H9 (cell line): Measurements from ENCODE around the gene ZNF362. TPM values are rescaled to one million over a fixed set of nuclear protein-coding genes. Genes with fewer than 3 reads are reported as not detected.
A peak's percentile ranks its signal among the peaks of the same experiment; 100 is the strongest.

Experiments
- DNase-seq: peaks from one replicate; pipeline ENCODE4 v3.0.0-alpha.2; 2017
- H2AFZ ChIP-seq: one replicate; pipeline ENCODE4 v1.6.1; 2013; ENCODE audit warnings: mild to moderate bottlenecking, low read length, control low read depth, moderate library complexity
- H2AK5ac ChIP-seq: 2 replicates; pipeline ENCODE4 v1.6.1; 2013; ENCODE audit warnings: low read length, control low read depth, mixed read lengths; ENCODE audit not compliant: insufficient read length
- H2BK120ac ChIP-seq: one replicate; pipeline ENCODE4 v1.6.1; 2013; ENCODE audit warnings: low read depth, mild to moderate bottlenecking, low read length, control low read depth, inconsistent platforms; ENCODE audit not compliant: poor library complexity, severe bottlenecking
- H2BK12ac ChIP-seq: 2 replicates; pipeline ENCODE4 v1.6.1; 2013; ENCODE audit warnings: low read length, control low read depth, mixed read lengths, low read depth; ENCODE audit not compliant: insufficient read length
- H2BK15ac ChIP-seq: 2 replicates; pipeline ENCODE4 v1.6.1; 2013; ENCODE audit warnings: low read depth, low read length, control low read depth
- H2BK20ac ChIP-seq: one replicate; pipeline ENCODE4 v1.6.1; 2013; ENCODE audit warnings: low read depth, mild to moderate bottlenecking, low read length, control low read depth, inconsistent platforms; ENCODE audit not compliant: poor library complexity, severe bottlenecking
- H2BK5ac ChIP-seq: 2 replicates; pipeline ENCODE4 v1.6.1; 2013; ENCODE audit warnings: low read length, control low read depth, mixed read lengths; ENCODE audit not compliant: insufficient read length
- H3K14ac ChIP-seq: 2 replicates; pipeline ENCODE4 v1.6.1; 2013; ENCODE audit warnings: low read length, control low read depth; ENCODE audit not compliant: insufficient read depth
- H3K18ac ChIP-seq: 2 replicates; pipeline ENCODE4 v1.6.1; 2013; ENCODE audit warnings: low read depth, mild to moderate bottlenecking, mixed read lengths, low read length, control low read depth; ENCODE audit not compliant: insufficient read length
- H3K23ac ChIP-seq: 2 replicates; pipeline ENCODE4 v1.6.1; 2013; ENCODE audit warnings: low read length, control low read depth, mixed read lengths, low read depth; ENCODE audit not compliant: insufficient read length
- H3K23me2 ChIP-seq: 2 replicates; pipeline ENCODE4 v1.6.1; 2013; ENCODE audit warnings: low read depth, mild to moderate bottlenecking, mixed read lengths, low read length, control low read depth; ENCODE audit not compliant: insufficient read length, poor library complexity, severe bottlenecking
- H3K27ac ChIP-seq: 2 replicates; pipeline ENCODE4 v1.5.1; 2013; ENCODE audit warnings: low read length, control low read depth, mixed read lengths, low read depth; ENCODE audit not compliant: insufficient read length
- H3K27me3 ChIP-seq: 2 replicates; pipeline ENCODE4 v1.6.1; 2013; ENCODE audit warnings: low read length, control low read depth, inconsistent platforms; ENCODE audit not compliant: insufficient read depth
- H3K4ac ChIP-seq: 2 replicates; pipeline ENCODE4 v1.6.1; 2013; ENCODE audit warnings: low read depth, mild to moderate bottlenecking, control low read depth, inconsistent platforms, low read length, moderate library complexity
- H3K4me1 ChIP-seq: 2 replicates; pipeline ENCODE4 v1.6.1; 2013; ENCODE audit warnings: low read length, control low read depth, inconsistent platforms; ENCODE audit not compliant: insufficient read depth
- H3K4me2 ChIP-seq: 2 replicates; pipeline ENCODE4 v1.6.1; 2013; ENCODE audit warnings: low read length, control low read depth, mixed read lengths; ENCODE audit not compliant: insufficient read length, insufficient read depth
- H3K56ac ChIP-seq: 2 replicates; pipeline ENCODE4 v1.6.1; 2013; ENCODE audit warnings: low read depth, mild to moderate bottlenecking, mixed read lengths, low read length, control low read depth; ENCODE audit not compliant: insufficient read length
- H3K79me1 ChIP-seq: 2 replicates; pipeline ENCODE4 v1.6.1; 2013; ENCODE audit warnings: low read depth, mild to moderate bottlenecking, moderate library complexity, low read length, control low read depth, inconsistent platforms; ENCODE audit not compliant: insufficient read depth, poor library complexity, severe bottlenecking
- H3K79me2 ChIP-seq: 2 replicates; pipeline ENCODE4 v1.6.1; 2013; ENCODE audit warnings: low read length, control low read depth, inconsistent platforms; ENCODE audit not compliant: insufficient read depth
- H3K9ac ChIP-seq: 2 replicates; pipeline ENCODE4 v1.6.1; 2013; ENCODE audit warnings: low read length, control low read depth, mixed read lengths; ENCODE audit not compliant: insufficient read length; ENCODE audit errors: extremely low read depth
- H3K9me3 ChIP-seq: one replicate; pipeline ENCODE4 v1.6.1; 2013; ENCODE audit warnings: low read depth, low read length, inconsistent platforms; ENCODE audit not compliant: control insufficient read depth
- H3T11ph ChIP-seq: one replicate; pipeline ENCODE4 v1.6.1; 2013; ENCODE audit warnings: mild to moderate bottlenecking, low read length, control low read depth, inconsistent platforms
- H4K20me1 ChIP-seq: one replicate; pipeline ENCODE4 v1.6.1; 2013; ENCODE audit not compliant: control insufficient read depth, insufficient read length, insufficient read depth
- H4K5ac ChIP-seq: 2 replicates; pipeline ENCODE4 v1.6.1; 2013; ENCODE audit warnings: low read depth, mild to moderate bottlenecking, mixed read lengths, low read length, control low read depth; ENCODE audit not compliant: insufficient read length
- H4K8ac ChIP-seq: replicated peaks from 2 replicates; pipeline ENCODE4 v1.6.1; 2013; ENCODE audit warnings: low read length, control low read depth, mixed read lengths, low read depth; ENCODE audit not compliant: insufficient read length
- H4K91ac ChIP-seq: 2 replicates; pipeline ENCODE4 v1.6.1; 2013; ENCODE audit warnings: low read depth, mild to moderate bottlenecking, moderate library complexity, mixed read lengths, low read length, control low read depth; ENCODE audit not compliant: insufficient read length
- H3K27ac Mint-ChIP-seq, 3 experiments: 2 replicates in 2 of 3; 3 replicates in 1 of 3; pipeline ENCODE4 v1.8.0; 2020 to 2021; ENCODE audit warnings: mixed read lengths in 3 of 3, mild to moderate bottlenecking in 1 of 3, moderate library complexity in 1 of 3
- H3K27me3 Mint-ChIP-seq: 2 replicates; pipeline ENCODE4 v1.8.0; 2021; ENCODE audit warnings: low read depth, mild to moderate bottlenecking, moderate library complexity, mixed read lengths
- H3K36me3 Mint-ChIP-seq, 3 experiments: 2 replicates in 2 of 3; 3 replicates in 1 of 3; pipeline ENCODE4 v1.8.0; 2020 to 2021; ENCODE audit warnings: low read depth in 3 of 3, mixed read lengths in 3 of 3; ENCODE audit not compliant: insufficient read depth in 1 of 3
- H3K4me1 Mint-ChIP-seq, 2 experiments: 2 replicates each; pipeline ENCODE4 v1.8.0; 2020; ENCODE audit warnings: mixed read lengths in 2 of 2
- H3K4me3 Mint-ChIP-seq, 2 experiments: 2 replicates in 1 of 2; 3 replicates in 1 of 2; pipeline ENCODE4 v1.8.0; 2020 to 2021; ENCODE audit warnings: mild to moderate bottlenecking in 2 of 2, mixed read lengths in 2 of 2, moderate library complexity in 1 of 2
- H3K9me3 Mint-ChIP-seq, 2 experiments: 2 replicates in 1 of 2; 3 replicates in 1 of 2; pipeline ENCODE4 v1.8.0; 2020; ENCODE audit warnings: mild to moderate bottlenecking in 2 of 2, mixed read lengths in 2 of 2, moderate library complexity in 1 of 2
- CTCF ChIP-seq: fragments of 200-600 bp; sonication (generic); conservative IDR thresholded peaks from 3 replicates; pipeline ENCODE4 v1.8.0; 2021; ENCODE audit warnings: antibody characterized with exemption, mild to moderate bottlenecking
- WGBS: extraction: QIAGEN DNeasy Blood & Tissue Kit; methylation state at CpG from one replicate; pipeline ENCODE4 v1.1.7; 2013; ENCODE audit warnings: missing lambda C conversion rate, low lambda C conversion rate, mixed read lengths; ENCODE audit not compliant: insufficient read length; ENCODE audit errors: extremely low coverage; 5-methylcytosine and 5-hydroxymethylcytosine counted together
- total RNA-seq: library from RNA; stranded (reverse); gene quantifications from 2 replicates; pipeline ENCODE4 v1.2.1, GENCODE V29; 2021

Gene ZNF362
- total RNA-seq, 1 experiment from 2014 or later = 18.7 TPM

DNA sequence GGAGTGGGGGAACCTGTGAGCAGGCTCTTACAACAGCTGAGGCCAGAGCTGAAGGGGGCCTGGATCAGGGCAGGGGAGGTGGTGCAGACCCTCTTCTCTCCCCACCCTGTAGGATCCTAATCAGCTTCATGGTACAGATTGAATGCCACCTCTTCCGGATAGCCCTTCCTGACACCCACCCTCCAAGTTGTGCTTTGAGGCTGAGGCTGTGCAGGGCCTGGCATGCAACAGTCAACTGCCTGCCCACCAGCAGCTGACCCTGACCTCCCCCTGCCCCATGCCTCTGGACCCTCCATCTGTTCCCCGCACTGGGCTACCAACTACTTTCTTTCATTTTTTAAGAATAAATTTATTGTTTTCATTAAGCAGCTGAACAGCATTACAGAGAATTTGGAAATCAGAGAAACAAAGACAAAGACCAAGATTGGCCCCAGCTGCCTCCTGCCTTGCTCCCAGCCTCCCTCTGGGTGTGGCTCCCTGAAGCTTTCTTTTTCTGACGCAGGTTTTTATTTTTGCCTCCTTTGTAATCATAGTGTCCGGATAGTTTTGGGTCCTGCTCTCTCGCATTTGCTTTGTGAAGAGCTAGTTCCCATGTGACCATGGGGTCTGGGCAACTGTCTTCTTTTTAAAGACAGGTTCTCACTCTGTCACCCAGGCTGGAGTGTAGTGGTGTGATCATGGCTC is 12.8 kb downstream of the ZNF362 start:
- Histone ChIP-seq H4K20me1 (no peaks in the 10 kb centered on the region), H3K4ac (no peak overlapping the region), H3K27ac (no peak overlapping the region), H2BK5ac (no peak overlapping the region), H4K8ac (no peak overlapping the region), H3K27me3 (no peaks in the 10 kb centered on the region), H4K91ac (no peak overlapping the region), H3K14ac (no peak overlapping the region), H2BK120ac (no peak overlapping the region), H3K9me3 (no peaks in the 10 kb centered on the region), H3K23ac (no peak overlapping the region), H3K4me2 (no peak overlapping the region), H2BK15ac (no peak overlapping the region), H3K79me2 (no peaks in the 10 kb centered on the region; the same call in 1 of the 2 replicates), H3K9ac (no peak overlapping the region), H3K56ac (no peak overlapping the region), H2AK5ac (no peak overlapping the region), H2BK12ac (no peak overlapping the region), H2AFZ (no peak overlapping the region), H3T11ph (no peak overlapping the region), H3K79me1 (no peaks in the 10 kb centered on the region), H3K4me1 (no peaks in the 10 kb centered on the region; the same call in 1 of the 2 replicates), H3K23me2 (no peaks in the 10 kb centered on the region), H4K5ac (no peak overlapping the region), H2BK20ac (no peak overlapping the region), H3K18ac (no peak overlapping the region)
- H3K36me3 Mint-ChIP-seq = peaks cover 3 to 18% (median 3%) of the 10 kb centered on the region in 3 experiments
- no CpG with 5 or more reads among the region's 5 CpGs for WGBS
- peaks cover 21 to 27% of the 10 kb centered on the region in 2 experiments for H3K4me1 Mint-ChIP-seq
- H3K27me3 Mint-ChIP-seq = no peaks in the 10 kb centered on the region
- no peak for TF ChIP-seq CTCF
- peak overlapping the region in 2 of 3 experiments; percentile 6 to 81; a peak in 1 of 7 replicates for H3K27ac Mint-ChIP-seq
- H3K9me3 Mint-ChIP-seq = no peaks in the 10 kb centered on the region
- no peak for DNase-seq
- no peak overlapping the region for H3K4me3 Mint-ChIP-seq
